Measurements from ENCODE around the gene CASK.

Gene CASK

GRCh38 chrX:41543025-41543424 is 380.3 kb downstream of the CASK start:
- no peaks in the 10 kb centered on the region for H3K36me3 ChIP-seq (ENCODE audit: control insufficient read depth, insufficient read depth, low read length)
- no peak overlapping the region for H3K4me3 ChIP-seq (ENCODE audit: low read length)
- H3K9ac ChIP-seq (ENCODE audit: low read length): no peak overlapping the region
- no peaks in the 10 kb centered on the region for H3K4me1 ChIP-seq (ENCODE audit: control insufficient read depth, insufficient read depth, low read length)
- H3K27me3 ChIP-seq (ENCODE audit: control insufficient read depth, insufficient read depth, low read length): no peaks in the 10 kb centered on the region
- H3K27ac ChIP-seq (ENCODE audit: low read depth, low read length): no peak overlapping the region

- Histone ChIP-seq H3K36me3 (ENCODE audit: control insufficient read depth, insufficient read depth, low read length) (no peaks in the 10 kb centered on the region), H3K27me3 (ENCODE audit: control insufficient read depth, insufficient read depth, low read length) (no peaks in the 10 kb centered on the region), H3K27ac (ENCODE audit: low read depth, low read length) (no peak overlapping the region), H3K4me1 (ENCODE audit: control insufficient read depth, insufficient read depth, low read length) (no peaks in the 10 kb centered on the region), H3K4me3 (ENCODE audit: low read length) (no peak overlapping the region), H3K9ac (ENCODE audit: low read length) (no peak overlapping the region)
These were observed 380.8 kb downstream of the CASK start for GRCh38 chrX:41542536-41542935.

DNA sequence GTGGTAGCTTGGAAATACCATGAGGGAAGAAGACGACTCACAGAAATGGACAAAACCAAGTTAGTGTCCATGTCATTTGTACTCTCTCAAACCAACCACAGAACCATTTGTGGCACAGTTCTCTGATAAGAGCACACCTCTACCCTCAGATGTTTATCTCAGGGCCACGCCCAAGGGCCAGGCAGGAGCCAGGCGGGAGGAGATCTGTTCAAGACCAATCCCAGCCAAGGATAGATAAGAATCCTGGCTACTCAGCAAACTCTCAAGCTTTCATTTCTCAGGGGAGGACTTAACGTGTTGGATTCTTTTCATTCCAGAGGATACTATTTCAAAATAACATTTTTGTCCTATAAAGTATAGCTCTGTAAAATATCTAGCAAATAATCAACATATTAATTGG is 381.2 kb downstream of the CASK start:
- Histone ChIP-seq H3K27me3 (ENCODE audit: control insufficient read depth, insufficient read depth, low read length) (no peaks in the 10 kb centered on the region), H3K4me3 (ENCODE audit: low read length) (no peak overlapping the region), H3K36me3 (ENCODE audit: control insufficient read depth, insufficient read depth, low read length) (no peaks in the 10 kb centered on the region), H3K27ac (ENCODE audit: low read depth, low read length) (no peak overlapping the region), H3K4me1 (ENCODE audit: control insufficient read depth, insufficient read depth, low read length) (no peaks in the 10 kb centered on the region), H3K9ac (ENCODE audit: low read length) (no peak overlapping the region)

DNA sequence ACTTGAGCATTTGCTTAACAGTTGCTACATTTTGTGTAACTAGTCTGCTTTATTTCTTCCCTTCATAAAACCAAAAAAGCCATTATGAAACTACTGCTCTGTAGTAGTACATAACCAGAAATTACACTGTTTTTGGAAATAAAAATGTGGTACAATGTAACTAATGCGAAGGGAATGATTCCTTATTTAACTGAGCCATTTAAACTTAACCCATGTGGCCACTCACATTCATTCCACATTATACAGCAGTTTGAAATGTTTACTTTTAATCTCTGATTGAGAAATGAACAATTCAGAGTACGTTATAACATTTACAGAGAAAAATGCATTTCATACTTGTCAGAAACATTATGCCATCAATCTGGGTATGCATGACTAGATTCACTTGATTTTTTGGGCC is 382.0 kb downstream of the CASK start:
- Histone ChIP-seq H3K36me3 (ENCODE audit: control insufficient read depth, insufficient read depth, low read length) (no peaks in the 10 kb centered on the region), H3K4me1 (ENCODE audit: control insufficient read depth, insufficient read depth, low read length) (no peaks in the 10 kb centered on the region), H3K9ac (ENCODE audit: low read length) (no peak overlapping the region), H3K27me3 (ENCODE audit: control insufficient read depth, insufficient read depth, low read length) (no peaks in the 10 kb centered on the region), H3K4me3 (ENCODE audit: low read length) (no peak overlapping the region), H3K27ac (ENCODE audit: low read depth, low read length) (no peak overlapping the region)

GRCh38 chrX:41538707-41539106 is 384.6 kb downstream of the CASK start:
- H3K9ac ChIP-seq (ENCODE audit: low read length): no peak overlapping the region
- H3K36me3 ChIP-seq (ENCODE audit: control insufficient read depth, insufficient read depth, low read length): no peaks in the 10 kb centered on the region
- no peak overlapping the region for H3K4me3 ChIP-seq (ENCODE audit: low read length)
- no peaks in the 10 kb centered on the region for H3K4me1 ChIP-seq (ENCODE audit: control insufficient read depth, insufficient read depth, low read length)
- no peaks in the 10 kb centered on the region for H3K27me3 ChIP-seq (ENCODE audit: control insufficient read depth, insufficient read depth, low read length)
- H3K27ac ChIP-seq (ENCODE audit: low read depth, low read length): no peak overlapping the region

DNA sequence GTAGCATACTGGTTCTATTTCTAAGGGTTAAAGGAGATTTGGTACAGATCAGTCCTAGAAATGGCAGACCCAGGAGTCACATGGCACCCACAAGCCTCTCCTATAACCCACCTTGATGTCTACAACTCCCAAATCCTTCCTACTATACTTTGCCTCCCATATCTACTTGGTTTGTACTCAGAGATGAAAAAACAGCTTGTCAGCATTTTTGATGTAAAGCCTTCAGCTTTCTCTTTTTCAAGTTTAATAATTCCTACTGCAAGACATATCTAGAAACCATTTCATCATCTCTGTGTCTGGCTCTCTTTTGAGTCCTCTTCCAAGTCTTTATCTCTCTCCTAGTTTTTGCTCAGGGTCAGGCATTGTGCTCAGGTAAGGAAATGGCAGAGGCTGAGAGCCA is 393.3 kb downstream of the CASK start:
- peaks cover 4% of the 10 kb centered on the region for H3K27me3 ChIP-seq (ENCODE audit: control insufficient read depth, insufficient read depth, low read length)
- H3K9ac ChIP-seq (ENCODE audit: low read length): no peak overlapping the region
- H3K27ac ChIP-seq (ENCODE audit: low read depth, low read length): no peak overlapping the region
- no peaks in the 10 kb centered on the region for H3K4me1 ChIP-seq (ENCODE audit: control insufficient read depth, insufficient read depth, low read length)
- peaks cover 2% of the 10 kb centered on the region for H3K36me3 ChIP-seq (ENCODE audit: control insufficient read depth, insufficient read depth, low read length)
- H3K4me3 ChIP-seq (ENCODE audit: low read length): no peak overlapping the region

DNA sequence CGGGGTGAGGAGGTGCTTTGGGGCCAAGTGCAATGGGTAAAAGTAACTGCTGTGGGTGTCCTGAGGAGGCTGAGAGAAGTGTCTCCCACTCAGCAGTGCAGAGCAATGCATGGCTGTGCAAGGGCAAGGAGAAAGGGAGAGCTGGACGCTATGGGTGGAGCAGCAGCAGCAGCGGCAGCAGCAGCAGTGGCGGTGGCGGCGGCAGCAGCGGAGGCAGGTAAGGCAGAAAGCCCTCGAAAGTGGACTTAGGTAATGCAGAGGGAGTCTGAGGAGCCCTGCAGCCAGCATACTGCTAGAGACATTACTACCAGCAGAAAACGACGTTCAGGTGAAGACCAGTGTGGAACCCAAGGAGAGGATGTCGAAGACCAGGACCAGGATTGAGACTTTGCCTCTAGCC is 394.1 kb downstream of the CASK start:
- Histone ChIP-seq H3K27me3 (ENCODE audit: control insufficient read depth, insufficient read depth, low read length) (peaks cover 4% of the 10 kb centered on the region), H3K4me3 (ENCODE audit: low read length) (no peak overlapping the region), H3K4me1 (ENCODE audit: control insufficient read depth, insufficient read depth, low read length) (no peaks in the 10 kb centered on the region), H3K27ac (ENCODE audit: low read depth, low read length) (no peak overlapping the region), H3K9ac (ENCODE audit: low read length) (no peak overlapping the region), H3K36me3 (ENCODE audit: control insufficient read depth, insufficient read depth, low read length) (peaks cover 2% of the 10 kb centered on the region)

- H3K9ac ChIP-seq (ENCODE audit: low read length): no peak overlapping the region
- no peak overlapping the region for H3K4me3 ChIP-seq (ENCODE audit: low read length)
- no peaks in the 10 kb centered on the region for H3K4me1 ChIP-seq (ENCODE audit: control insufficient read depth, insufficient read depth, low read length)
- peaks cover 4% of the 10 kb centered on the region for H3K27me3 ChIP-seq (ENCODE audit: control insufficient read depth, insufficient read depth, low read length)
- peaks cover 2% of the 10 kb centered on the region for H3K36me3 ChIP-seq (ENCODE audit: control insufficient read depth, insufficient read depth, low read length)
- no peak overlapping the region for H3K27ac ChIP-seq (ENCODE audit: low read depth, low read length)
These were observed 394.6 kb downstream of the CASK start for GRCh38 chrX:41528784-41529183.

DNA sequence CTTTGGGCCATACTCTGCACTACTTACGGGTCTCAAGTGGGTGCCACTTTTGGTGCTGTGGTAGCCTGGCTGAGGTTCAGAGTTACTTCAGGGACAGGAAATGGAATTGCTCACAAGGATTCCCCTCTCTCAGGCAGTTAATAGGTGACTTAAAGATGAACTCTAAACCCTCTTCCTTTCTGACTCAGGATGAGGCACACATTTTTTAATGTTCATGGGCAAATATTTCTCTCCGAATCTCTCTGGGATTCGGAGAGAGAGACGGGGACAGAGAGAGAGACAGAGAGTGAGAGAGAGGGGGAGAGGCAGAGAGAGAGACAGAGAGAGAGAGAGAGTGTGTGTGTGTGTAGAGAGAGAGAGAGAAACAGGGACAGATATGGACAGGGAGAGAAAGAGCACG is 396.4 kb downstream of the CASK start:
- Histone ChIP-seq H3K27me3 (ENCODE audit: control insufficient read depth, insufficient read depth, low read length) (peaks cover 4% of the 10 kb centered on the region), H3K4me3 (ENCODE audit: low read length) (no peak overlapping the region), H3K27ac (ENCODE audit: low read depth, low read length) (no peak overlapping the region), H3K4me1 (ENCODE audit: control insufficient read depth, insufficient read depth, low read length) (no peaks in the 10 kb centered on the region), H3K9ac (ENCODE audit: low read length) (no peak overlapping the region), H3K36me3 (ENCODE audit: control insufficient read depth, insufficient read depth, low read length) (peaks cover 2% of the 10 kb centered on the region)

GRCh38 chrX:41526271-41526670 is 397.1 kb downstream of the CASK start:
- no peak overlapping the region for H3K27ac ChIP-seq (ENCODE audit: low read depth, low read length)

DNA sequence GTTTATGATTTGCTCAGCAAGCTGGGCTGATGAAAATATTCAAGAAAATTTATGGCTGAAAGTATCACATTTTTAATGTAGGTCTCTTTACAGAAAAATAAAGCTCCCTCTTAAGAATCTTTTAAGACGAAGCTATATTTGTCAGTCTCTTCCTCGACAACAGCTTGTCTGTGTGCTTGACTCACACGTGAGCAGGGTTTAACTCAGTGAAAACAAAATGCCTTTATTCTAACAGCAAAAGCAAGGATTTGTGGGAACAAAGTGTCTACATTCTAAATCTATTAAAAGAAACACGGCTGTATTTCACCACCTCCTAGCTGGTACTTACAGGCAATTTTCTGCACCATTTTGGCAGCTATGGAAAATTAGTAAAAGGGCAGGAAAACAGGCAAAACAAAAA is 400.7 kb downstream of the CASK start:
- Histone ChIP-seq H3K4me3 (ENCODE audit: low read length) (no peak overlapping the region), H3K27me3 (ENCODE audit: control insufficient read depth, insufficient read depth, low read length) (peaks cover 4% of the 10 kb centered on the region), H3K36me3 (ENCODE audit: control insufficient read depth, insufficient read depth, low read length) (no peaks in the 10 kb centered on the region), H3K9ac (ENCODE audit: low read length) (no peak overlapping the region), H3K27ac (ENCODE audit: low read depth, low read length) (no peak overlapping the region), H3K4me1 (ENCODE audit: control insufficient read depth, insufficient read depth, low read length) (no peaks in the 10 kb centered on the region)

More at GRCh38 chrX:41526271-41526670, 397.1 kb downstream of the CASK start:
- Histone ChIP-seq H3K4me1 (ENCODE audit: control insufficient read depth, insufficient read depth, low read length) (no peaks in the 10 kb centered on the region), H3K36me3 (ENCODE audit: control insufficient read depth, insufficient read depth, low read length) (peaks cover 2% of the 10 kb centered on the region), H3K27me3 (ENCODE audit: control insufficient read depth, insufficient read depth, low read length) (peaks cover 4% of the 10 kb centered on the region), H3K4me3 (ENCODE audit: low read length) (no peak overlapping the region), H3K9ac (ENCODE audit: low read length) (no peak overlapping the region)

- no peak overlapping the region for H3K9ac ChIP-seq (ENCODE audit: low read length)
- peaks cover 3% of the 10 kb centered on the region for H3K27me3 ChIP-seq (ENCODE audit: control insufficient read depth, insufficient read depth, low read length)
- H3K36me3 ChIP-seq (ENCODE audit: control insufficient read depth, insufficient read depth, low read length): no peaks in the 10 kb centered on the region
- no peaks in the 10 kb centered on the region for H3K4me1 ChIP-seq (ENCODE audit: control insufficient read depth, insufficient read depth, low read length)
- H3K4me3 ChIP-seq (ENCODE audit: low read length): no peak overlapping the region
- no peak overlapping the region for H3K27ac ChIP-seq (ENCODE audit: low read depth, low read length)
These were observed 401.3 kb downstream of the CASK start for GRCh38 chrX:41522081-41522480.

DNA sequence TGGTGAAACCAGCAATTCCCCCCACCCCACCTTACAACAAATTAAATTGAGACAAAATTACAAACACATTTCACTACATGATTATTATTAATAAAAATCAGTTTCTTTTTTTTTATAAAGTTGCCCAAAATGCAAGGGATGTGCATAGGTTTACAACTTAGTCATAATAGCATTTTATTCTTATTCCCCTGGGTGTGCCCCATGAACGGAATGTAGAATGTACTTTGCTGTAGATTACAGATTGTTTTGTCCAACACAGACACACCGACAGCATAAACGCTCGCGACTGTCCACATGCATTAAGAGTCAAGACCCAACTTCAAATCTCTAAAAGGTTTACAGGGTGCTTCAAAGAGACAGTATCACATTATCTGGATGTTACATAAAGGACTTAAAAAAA is 403.9 kb downstream of the CASK start:
- no peaks in the 10 kb centered on the region for H3K4me1 ChIP-seq (ENCODE audit: control insufficient read depth, insufficient read depth, low read length)
- H3K36me3 ChIP-seq (ENCODE audit: control insufficient read depth, insufficient read depth, low read length): no peaks in the 10 kb centered on the region
- H3K9ac ChIP-seq (ENCODE audit: low read length): no peak overlapping the region
- no peak overlapping the region for H3K27ac ChIP-seq (ENCODE audit: low read depth, low read length)
- no peaks in the 10 kb centered on the region for H3K27me3 ChIP-seq (ENCODE audit: control insufficient read depth, insufficient read depth, low read length)
- no peak overlapping the region for H3K4me3 ChIP-seq (ENCODE audit: low read length)

Data from rectal smooth muscle tissue (tissue), 1 donor.